Endometrial microvascular endothelial cells (primary cell): ENCODE data around the gene USP12. TPM values are rescaled to one million over a fixed set of nuclear protein-coding genes. Genes with fewer than 3 reads are reported as not detected.
"Not testable (repeated sequence)": the region's sequence is repeated elsewhere in the genome, so short reads cannot be mapped to it uniquely, and the experiment has no call there.

Experiments
- in situ Hi-C: cut with HindIII; loops from 2 replicates; pipeline ENCODE4 v1.10.0; 2017; ENCODE audit warnings: low sequenced_read_pairs, low pct_unique_long_range_greater_than_20kb; ENCODE audit errors: inconsistent ontology term
- total RNA-seq: library from RNA; depleted of rRNA; stranded (reverse); fragments of >200 nt; gene quantifications from one replicate; pipeline ENCODE4 v1.2.3, GENCODE V29; 2015; ENCODE audit errors: inconsistent ontology term

Gene USP12
- total RNA-seq, 1 donor from 2014 or later: 40.0 TPM

GRCh38 chr13:27101289-27101688 lies 70.3 kb downstream of the USP12 start:
- in situ Hi-C loops: no loop called here

GRCh38 chr13:27097691-27098090 lies 73.9 kb downstream of the USP12 start:
- in situ Hi-C loops: no loop called here

DNA sequence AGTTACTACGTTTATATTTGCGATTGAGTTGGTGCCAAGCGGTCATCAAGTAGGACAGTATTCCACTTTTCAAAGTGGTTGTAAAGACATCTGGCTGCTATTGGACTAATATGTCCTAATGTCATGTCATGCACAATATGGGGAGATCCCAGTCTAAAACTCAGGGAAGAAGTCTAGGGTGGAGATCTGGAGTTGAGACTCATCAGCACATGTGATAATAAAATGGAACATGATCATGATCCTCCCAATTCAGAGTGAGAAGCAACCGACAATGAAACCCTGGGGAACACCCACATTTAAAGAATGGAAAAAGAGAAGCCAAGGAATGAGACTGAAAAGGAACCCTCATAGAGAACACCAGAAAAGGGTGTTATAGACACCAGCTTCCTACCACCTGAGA lies 80.2 kb downstream of the USP12 start:
- in situ Hi-C loops: no loop called here

- in situ Hi-C loops: no loop called here
These were observed 83.0 kb downstream of the USP12 start for GRCh38 chr13:27088619-27089018.

DNA sequence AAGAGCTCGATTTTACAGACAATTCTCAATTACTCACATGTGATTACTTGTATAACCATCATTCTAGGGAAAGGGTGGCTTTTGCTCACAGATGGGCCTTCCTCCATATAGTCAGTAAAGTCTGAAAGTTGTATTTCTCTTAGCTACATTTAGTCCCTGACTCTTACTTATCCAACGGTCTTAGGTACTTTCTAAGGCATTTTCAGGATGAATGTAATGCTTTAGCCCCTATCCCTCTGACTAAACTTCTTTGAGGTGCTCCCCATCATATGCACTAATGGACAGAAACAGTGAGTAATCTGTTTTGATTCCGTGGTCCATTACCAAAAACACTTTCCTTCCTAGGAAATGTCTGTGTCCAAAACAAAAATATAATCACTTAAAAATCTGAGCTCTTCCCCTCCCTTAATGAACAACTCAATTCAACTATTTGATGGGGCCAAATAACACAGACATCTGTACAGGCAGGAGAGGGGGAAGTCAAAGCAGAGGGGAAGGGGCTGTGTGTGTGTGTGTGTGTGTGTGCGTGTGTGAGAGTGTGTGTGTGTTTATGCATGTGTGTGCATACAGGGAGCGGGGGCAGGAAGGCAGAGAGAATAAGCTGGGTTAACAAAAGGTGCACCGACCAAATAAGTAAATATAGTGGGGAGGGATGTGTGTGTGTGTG lies 84.9 kb downstream of the USP12 start:
- in situ Hi-C loops: no loop called here

DNA sequence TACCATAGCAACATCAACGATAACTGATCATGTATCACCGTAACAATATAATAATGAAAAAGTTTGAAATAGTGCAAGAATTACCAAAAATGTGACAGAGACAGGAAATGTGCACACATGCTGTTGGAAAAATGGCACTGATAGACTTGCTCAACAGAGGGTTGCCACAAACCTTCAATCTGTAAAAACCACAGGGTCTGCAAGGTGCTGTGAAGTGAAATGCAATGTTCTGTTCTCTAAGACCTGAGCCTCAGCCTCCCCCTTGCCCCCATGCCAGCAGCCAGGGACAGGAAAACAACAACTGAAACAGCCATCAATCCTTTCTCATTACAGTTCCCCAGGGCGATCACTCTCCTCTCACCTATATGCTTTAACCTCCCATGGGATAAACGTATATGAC lies 88.4 kb downstream of the USP12 start:
- in situ Hi-C loops: no loop called here

- in situ Hi-C loops: no loop called here
These were observed 89.5 kb downstream of the USP12 start for GRCh38 chr13:27081893-27082679.

GRCh38 chr13:27080018-27080948 lies 91.3 kb downstream of the USP12 start:
- in situ Hi-C loops: no loop called here

GRCh38 chr13:27079421-27079958 lies 92.1 kb downstream of the USP12 start:
- in situ Hi-C loops: no loop called here

DNA sequence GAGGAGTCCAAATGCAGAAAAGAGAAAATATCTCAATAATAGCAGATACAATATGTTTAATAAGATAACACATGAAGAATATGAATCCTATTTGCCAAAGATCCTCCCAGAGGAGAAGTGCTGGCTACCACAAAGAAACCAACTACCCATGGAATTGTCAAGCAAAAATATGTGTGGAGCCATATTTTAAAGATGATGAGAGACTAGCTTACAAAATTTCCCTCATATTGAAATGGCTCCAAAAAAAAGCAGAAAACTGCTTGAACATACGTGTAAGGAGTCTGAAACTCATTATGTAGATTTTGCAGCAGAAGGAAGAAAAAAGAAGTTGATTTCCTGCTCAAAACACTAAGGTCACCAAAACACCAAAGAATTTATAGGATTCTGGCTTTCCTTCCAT lies 94.2 kb downstream of the USP12 start:
- in situ Hi-C loops: no loop called here

- in situ Hi-C loops: no loop called here
These were observed 95.2 kb downstream of the USP12 start for GRCh38 chr13:27076421-27076820.

DNA sequence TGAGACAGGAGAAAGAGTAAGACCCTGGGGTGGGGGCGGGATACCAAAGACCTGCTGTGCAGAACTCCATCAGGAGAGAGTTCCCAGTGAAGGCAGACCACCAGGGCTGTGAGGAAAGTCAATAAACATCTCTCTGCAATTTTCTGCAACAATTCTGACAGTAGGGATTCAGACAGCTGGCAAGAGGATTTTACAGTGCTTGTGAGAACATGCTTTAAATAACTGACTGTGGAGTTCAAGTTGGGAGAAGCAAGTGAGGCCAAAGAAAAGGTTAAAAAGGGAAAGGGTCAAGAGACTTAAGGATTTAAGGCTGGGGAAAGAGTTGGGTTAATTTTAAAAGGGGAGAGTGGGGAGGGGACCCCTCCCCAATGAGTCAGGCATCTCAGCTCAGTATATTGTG lies 98.4 kb downstream of the USP12 start:
- in situ Hi-C loops: no loop called here

DNA sequence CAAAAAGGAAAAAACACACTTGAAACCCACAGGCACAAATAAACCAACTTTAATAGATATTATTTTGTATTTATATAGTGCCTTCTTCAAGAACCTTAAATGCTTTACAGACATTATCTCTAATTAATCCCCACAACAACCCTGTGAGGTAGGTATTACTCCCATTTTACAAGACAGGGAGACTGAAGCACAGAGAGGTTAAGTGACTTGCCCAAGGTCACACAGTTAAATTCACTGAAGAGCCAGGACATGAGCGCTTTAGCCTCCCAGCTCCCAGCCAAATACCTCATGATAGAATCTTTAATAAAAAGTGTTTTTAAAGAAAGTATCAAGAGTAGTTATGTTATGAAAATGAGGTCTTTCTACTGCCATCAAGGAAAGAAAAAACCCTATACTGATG lies 105.5 kb downstream of the USP12 start:
- in situ Hi-C loops: not testable (repeated sequence)

DNA sequence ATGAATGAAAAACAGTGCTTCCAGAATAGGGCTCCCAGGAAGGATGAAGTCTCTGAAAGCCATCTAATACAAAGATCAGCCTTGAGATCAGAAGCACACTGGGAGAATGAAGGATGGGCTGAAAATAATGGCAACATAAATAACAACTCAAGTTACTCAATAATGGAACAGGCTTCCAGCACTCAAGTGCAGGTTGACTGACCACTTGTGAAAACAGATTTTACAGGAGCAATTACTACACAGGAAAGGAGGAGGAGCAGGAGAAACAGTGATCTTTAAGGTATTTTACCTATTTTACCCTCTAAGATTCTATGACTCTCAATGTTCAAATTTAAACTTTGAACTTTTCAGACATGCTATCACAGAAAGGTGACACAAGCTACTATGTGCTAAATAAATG lies 106.0 kb downstream of the USP12 start:
- in situ Hi-C loops: no loop called here

DNA sequence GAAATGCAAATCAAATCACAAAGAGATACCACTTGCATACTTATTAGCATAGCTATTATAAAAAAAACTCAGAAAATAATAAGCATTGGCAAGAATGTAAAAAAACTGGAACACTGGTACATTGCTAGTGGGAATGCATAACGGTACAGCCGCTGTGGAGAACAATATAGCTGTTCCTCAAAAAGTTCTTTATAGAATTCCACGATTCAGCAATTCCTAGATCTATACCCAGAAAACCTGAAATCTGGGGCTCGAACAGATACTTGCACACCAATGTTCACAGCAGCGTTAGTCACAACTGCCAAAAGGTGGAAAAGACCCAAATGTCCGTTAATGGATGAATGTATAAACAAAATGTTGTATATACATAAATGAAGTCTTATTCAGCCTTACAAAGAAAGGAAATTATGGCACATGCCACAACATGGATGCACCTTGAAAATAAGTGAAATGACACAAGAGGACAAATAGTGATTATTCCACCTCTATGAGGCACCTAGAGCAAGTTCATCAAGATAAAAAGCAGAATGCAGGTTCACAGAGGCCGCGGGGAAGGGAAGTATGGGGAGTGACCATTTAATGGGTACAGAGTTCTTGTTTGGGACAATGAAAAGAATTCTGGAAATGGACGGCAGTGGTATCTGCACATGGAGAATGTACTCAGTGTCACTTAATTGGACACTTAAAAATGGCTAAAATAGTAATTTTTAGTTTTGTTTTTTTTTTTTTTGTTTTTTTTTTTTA lies 107.2 kb downstream of the USP12 start:
- in situ Hi-C loops: no loop called here

DNA sequence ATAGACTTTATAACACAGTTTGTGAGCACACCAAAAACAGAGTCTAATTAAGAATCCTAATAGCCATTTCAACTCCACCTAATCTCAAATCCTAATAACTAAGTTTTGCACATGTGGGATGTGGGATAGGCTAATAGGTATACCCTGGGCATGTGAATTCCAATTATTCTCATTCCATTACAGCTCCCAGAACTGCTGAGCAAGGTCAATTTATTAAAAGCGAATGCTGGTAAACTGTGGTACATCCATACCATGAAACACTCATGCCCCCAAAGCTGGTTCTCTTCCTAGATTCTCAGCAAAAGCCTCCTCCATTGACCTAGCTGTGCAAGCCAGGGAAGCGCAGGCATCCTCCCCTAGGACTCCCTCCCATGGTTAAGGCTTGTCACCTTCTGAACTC lies 113.8 kb downstream of the USP12 start:
- in situ Hi-C loops: no loop called here

DNA sequence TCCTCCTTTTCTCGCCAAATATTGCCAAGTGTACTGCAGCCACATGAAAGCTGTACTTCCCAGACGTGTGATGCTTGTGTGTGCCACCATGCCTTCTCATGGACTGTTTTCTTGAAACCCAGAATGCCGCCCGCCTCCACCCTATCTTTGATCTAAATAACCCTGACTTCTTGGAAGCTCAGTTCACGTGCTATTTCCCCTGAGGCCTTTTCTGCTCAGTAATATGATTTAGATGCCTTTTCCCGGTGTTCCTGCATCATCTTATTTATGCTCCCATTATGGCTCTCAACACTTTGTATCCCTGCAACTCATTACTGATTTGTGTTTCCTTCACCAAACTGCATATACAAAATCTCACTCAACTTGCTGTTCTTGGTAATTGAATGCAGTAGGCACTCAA lies 116.1 kb downstream of the USP12 start:
- in situ Hi-C loops: no loop called here

DNA sequence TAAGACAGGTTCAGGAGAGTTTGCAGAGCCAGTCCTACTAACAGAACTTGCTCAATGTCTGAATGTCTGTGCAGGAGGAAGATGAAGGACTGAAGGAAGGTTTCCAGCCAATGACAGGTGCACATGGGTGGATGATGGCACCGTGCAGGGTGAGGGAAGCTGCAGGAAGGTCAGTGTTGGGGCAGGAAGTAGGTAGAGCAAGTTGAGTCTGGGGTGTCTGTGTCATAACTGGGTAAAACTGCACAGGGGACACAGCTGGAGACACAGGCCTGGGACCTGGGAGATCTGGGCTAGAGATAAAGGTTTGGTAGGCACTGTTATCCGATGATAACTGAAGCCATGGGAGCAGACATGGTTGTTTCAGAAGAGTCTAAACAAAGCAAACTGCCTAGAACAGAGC lies 116.9 kb downstream of the USP12 start:
- in situ Hi-C loops: no loop called here
